Vagina (tissue), 2 donors: ENCODE results near the gene MC3R.

ENCODE experiments used
- POLR2A ChIP-seq, 2 donors: fragments of 450-650 bp; IDR thresholded peaks; one replicate each; pipeline ENCODE4 v1.6.1; 2017; ENCODE audit warnings: antibody characterized with exemption in 2 of 2, mild to moderate bottlenecking in 2 of 2, moderate library complexity in 2 of 2
- POLR2AphosphoS5 ChIP-seq, 2 donors: sonication (generic); formaldehyde crosslinking; IDR thresholded peaks; one replicate each; pipeline ENCODE4 v1.9.0; 2017; ENCODE audit warnings: antibody characterized with exemption in 2 of 2, mild to moderate bottlenecking in 2 of 2, low read depth in 1 of 2; ENCODE audit not compliant: insufficient read depth in 1 of 2
- TF ChIP-seq, protein P1 (sequence below), 3 experiments: fragments of 450-650 bp in 2 of 3; fragments of 200-600 bp in 1 of 3; sonication (generic) in 1 of 3; IDR thresholded peaks; one replicate each; pipeline ENCODE4 v1.5.1; 2017 to 2019; ENCODE audit warnings: antibody characterized with exemption in 3 of 3, mild to moderate bottlenecking in 2 of 3, moderate library complexity in 2 of 3

GRCh38 chr20:56228021-56228420 is 20.5 kb upstream of the MC3R start:
- TF ChIP-seq, protein P1, sequence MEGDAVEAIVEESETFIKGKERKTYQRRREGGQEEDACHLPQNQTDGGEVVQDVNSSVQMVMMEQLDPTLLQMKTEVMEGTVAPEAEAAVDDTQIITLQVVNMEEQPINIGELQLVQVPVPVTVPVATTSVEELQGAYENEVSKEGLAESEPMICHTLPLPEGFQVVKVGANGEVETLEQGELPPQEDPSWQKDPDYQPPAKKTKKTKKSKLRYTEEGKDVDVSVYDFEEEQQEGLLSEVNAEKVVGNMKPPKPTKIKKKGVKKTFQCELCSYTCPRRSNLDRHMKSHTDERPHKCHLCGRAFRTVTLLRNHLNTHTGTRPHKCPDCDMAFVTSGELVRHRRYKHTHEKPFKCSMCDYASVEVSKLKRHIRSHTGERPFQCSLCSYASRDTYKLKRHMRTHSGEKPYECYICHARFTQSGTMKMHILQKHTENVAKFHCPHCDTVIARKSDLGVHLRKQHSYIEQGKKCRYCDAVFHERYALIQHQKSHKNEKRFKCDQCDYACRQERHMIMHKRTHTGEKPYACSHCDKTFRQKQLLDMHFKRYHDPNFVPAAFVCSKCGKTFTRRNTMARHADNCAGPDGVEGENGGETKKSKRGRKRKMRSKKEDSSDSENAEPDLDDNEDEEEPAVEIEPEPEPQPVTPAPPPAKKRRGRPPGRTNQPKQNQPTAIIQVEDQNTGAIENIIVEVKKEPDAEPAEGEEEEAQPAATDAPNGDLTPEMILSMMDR (IDR thresholded peaks at IDR 0.05): no peak
- TF ChIP-seq POLR2A (IDR thresholded peaks at IDR 0.05) (no peak), POLR2AphosphoS5 (IDR thresholded peaks at IDR 0.05; ENCODE audit: insufficient read depth in 1 of 2, low read depth in 1 of 2) (no peak)
